ENCODE results near the gene KIF16B. TPM values are rescaled to one million over a fixed set of nuclear protein-coding genes. Genes with fewer than 3 reads are reported as not detected.

The KIF16B gene
- total RNA-seq, 2 experiments from 2014 or later: 3.2 to 3.4 TPM

GRCh38 chr20:16407251-16408067, 165.8 kb downstream of the KIF16B start:
- Mint-ChIP-seq H3K36me3 (ENCODE audit: low read depth) (no peaks in the 10 kb centered on the region), H3K9me3 (ENCODE audit: insufficient read depth) (no peaks in the 10 kb centered on the region), H3K4me1 (ENCODE audit: low read depth) (no peaks in the 10 kb centered on the region), H3K27ac (no peak overlapping the region), H3K27me3 (ENCODE audit: low read depth) (no peaks in the 10 kb centered on the region), H3K4me3 (no peak overlapping the region)
- DNase-seq: no peak
- POLR2A ChIA-PET: no interaction called here
- ATAC-seq: no peak
- CTCF ChIA-PET: no interaction called here

DNA sequence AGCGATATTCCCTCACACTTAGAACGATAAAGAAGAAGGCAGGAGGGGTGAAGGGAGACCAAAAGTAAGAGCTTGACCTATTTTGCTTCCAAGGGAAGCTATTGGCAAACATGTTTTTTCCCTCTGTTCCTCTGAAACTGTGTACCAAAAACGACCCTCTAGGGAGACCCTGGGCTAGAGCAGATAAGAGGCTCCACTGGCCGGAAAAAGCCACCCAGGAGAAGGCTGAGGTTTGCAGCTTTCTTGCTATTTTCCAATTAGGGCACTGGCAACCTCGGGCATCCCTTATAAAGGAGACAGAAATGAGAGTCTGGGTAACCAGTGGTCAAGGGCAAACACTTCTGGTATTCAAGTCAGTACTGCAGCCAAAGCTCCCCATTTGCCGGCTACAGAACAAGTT, 168.0 kb downstream of the KIF16B start:
- H3K27me3 Mint-ChIP-seq (ENCODE audit: low read depth): no peaks in the 10 kb centered on the region
- CTCF ChIA-PET: no interaction called here
- H3K4me1 Mint-ChIP-seq (ENCODE audit: low read depth): no peaks in the 10 kb centered on the region
- ATAC-seq (no peak), DNase-seq (no peak)
- no peak overlapping the region for H3K4me3 Mint-ChIP-seq
- POLR2A ChIA-PET: no interaction called here
- H3K9me3 Mint-ChIP-seq (ENCODE audit: insufficient read depth): no peaks in the 10 kb centered on the region
- H3K27ac Mint-ChIP-seq: no peak overlapping the region
- H3K36me3 Mint-ChIP-seq (ENCODE audit: low read depth): no peaks in the 10 kb centered on the region

DNA sequence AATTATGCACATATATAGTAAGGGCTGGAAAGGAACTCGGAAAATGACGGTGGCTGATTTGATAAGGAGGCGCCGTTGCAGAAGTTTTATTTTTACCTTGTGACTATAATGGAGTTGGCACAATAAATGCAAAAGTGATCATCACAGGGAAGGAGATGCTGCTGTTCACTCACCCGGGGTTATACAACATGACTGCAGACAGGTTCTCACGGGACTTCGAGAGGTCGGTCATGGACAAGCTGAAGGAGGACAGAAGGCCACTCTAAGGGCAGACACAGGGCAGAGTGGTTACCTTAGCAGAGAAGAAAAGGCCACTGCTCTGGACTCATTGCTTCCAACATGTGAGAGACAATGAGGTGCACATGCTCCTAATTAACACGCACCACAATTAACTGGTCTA, 168.6 kb downstream of the KIF16B start:
- Mint-ChIP-seq H3K4me3 (no peak overlapping the region), H3K27ac (no peak overlapping the region)
- CTCF ChIA-PET: no interaction called here

GRCh38 chr20:16404171-16404570, 169.1 kb downstream of the KIF16B start:
- Mint-ChIP-seq H3K36me3 (ENCODE audit: low read depth) (no peaks in the 10 kb centered on the region), H3K27ac (no peak overlapping the region), H3K4me3 (no peak overlapping the region), H3K4me1 (ENCODE audit: low read depth) (no peaks in the 10 kb centered on the region), H3K27me3 (ENCODE audit: low read depth) (no peaks in the 10 kb centered on the region), H3K9me3 (ENCODE audit: insufficient read depth) (no peaks in the 10 kb centered on the region)
- no peak for ATAC-seq
- POLR2A ChIA-PET: no interaction called here
- CTCF ChIA-PET: no interaction called here
- DNase-seq: no peak

More for the DNA sequence above, 168.6 kb downstream of the KIF16B start:
- ATAC-seq (no peak), DNase-seq (no peak)
- Mint-ChIP-seq H3K9me3 (ENCODE audit: insufficient read depth) (no peaks in the 10 kb centered on the region), H3K4me1 (ENCODE audit: low read depth) (no peaks in the 10 kb centered on the region), H3K27me3 (ENCODE audit: low read depth) (no peaks in the 10 kb centered on the region), H3K36me3 (ENCODE audit: low read depth) (no peaks in the 10 kb centered on the region)
- POLR2A ChIA-PET: no interaction called here

DNA sequence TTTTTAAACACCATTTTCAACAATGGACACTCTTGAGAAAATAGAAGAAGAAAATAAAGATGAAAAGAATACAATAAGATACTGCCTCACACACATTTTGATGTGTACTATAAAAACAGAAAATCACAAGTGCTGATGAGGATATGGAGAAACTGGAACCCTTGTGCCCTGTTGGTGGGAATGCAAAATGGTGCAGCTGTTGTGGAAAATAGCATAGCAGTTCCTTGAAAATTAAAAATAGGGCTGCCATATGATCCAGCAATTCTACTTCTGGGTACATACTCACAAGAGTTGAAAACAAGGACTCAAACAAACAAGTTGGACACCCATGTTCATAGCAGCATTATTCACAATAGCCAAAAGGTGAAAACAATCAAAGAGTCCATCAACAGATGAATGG, 173.0 kb downstream of the KIF16B start:
- Mint-ChIP-seq H3K4me1 (ENCODE audit: low read depth) (no peaks in the 10 kb centered on the region), H3K9me3 (ENCODE audit: insufficient read depth) (no peaks in the 10 kb centered on the region), H3K27ac (no peak overlapping the region), H3K27me3 (ENCODE audit: low read depth) (no peaks in the 10 kb centered on the region), H3K4me3 (no peak overlapping the region), H3K36me3 (ENCODE audit: low read depth) (no peaks in the 10 kb centered on the region)
- ChIA-PET POLR2A (no interaction called here), CTCF (interaction anchor here (0.8 kb wide), 1 partner anchor 357 kb away, joined by 3 read pairs; no protein-coding TSS in a partner anchor)
- ATAC-seq (no peak), DNase-seq (no peak)

DNA sequence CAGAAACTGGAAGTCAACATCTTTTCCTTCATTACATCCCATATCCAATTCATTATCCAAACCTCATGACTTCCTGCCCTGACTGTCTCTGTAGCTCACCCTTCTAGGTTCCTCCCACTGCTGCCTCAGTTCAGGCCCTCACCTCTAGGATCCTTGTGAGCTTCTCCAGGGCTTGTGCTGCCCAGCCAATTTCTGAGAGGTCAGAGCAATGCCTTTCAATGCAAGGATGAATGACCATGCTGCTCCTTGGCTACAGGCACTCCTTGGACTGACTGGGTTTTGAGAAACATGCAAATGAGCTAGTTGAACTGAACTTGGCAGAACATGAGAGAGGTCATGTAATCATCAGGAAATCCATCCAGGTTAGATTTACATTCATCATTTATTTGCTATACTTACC, 173.4 kb downstream of the KIF16B start:
- H3K27me3 Mint-ChIP-seq (ENCODE audit: low read depth): no peaks in the 10 kb centered on the region
- POLR2A ChIA-PET: no interaction called here
- H3K36me3 Mint-ChIP-seq (ENCODE audit: low read depth): no peaks in the 10 kb centered on the region
- DNase-seq (no peak), ATAC-seq (no peak)
- no peak overlapping the region for H3K4me3 Mint-ChIP-seq
- CTCF ChIA-PET: interaction anchor here (0.8 kb wide), 1 partner anchor 356 kb away, joined by 3 read pairs; no protein-coding TSS in a partner anchor
- H3K27ac Mint-ChIP-seq: no peak overlapping the region
- H3K9me3 Mint-ChIP-seq (ENCODE audit: insufficient read depth): no peaks in the 10 kb centered on the region
- H3K4me1 Mint-ChIP-seq (ENCODE audit: low read depth): no peaks in the 10 kb centered on the region

GRCh38 chr20:16397086-16397485, 176.2 kb downstream of the KIF16B start:
- no peak for ATAC-seq
- DNase-seq: no peak
- POLR2A ChIA-PET: no interaction called here

DNA sequence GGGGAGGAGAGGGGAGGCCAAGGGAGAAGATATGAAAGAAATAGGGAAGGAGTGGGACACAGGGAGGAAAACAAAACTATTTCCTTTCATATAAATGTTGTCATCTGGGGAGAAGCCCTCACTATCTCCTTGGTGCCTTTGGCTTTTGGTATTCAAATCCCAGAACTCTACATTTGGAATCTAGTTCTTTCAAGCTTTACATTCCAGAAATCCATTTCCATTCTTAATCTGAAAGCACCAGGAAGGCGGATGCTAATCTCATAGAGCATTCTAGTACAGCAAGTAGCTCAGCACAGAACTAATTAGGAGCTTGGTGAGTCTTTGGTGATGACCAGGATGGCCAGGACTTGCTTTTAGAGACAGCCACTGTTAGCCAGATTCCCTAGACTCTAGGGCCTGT, 177.9 kb downstream of the KIF16B start:
- H3K27ac Mint-ChIP-seq: no peak overlapping the region
- ATAC-seq (no peak), DNase-seq (no peak)
- CTCF ChIA-PET: no interaction called here
- H3K9me3 Mint-ChIP-seq (ENCODE audit: insufficient read depth): no peaks in the 10 kb centered on the region
- no peaks in the 10 kb centered on the region for H3K4me1 Mint-ChIP-seq (ENCODE audit: low read depth)
- no peaks in the 10 kb centered on the region for H3K27me3 Mint-ChIP-seq (ENCODE audit: low read depth)
- H3K36me3 Mint-ChIP-seq (ENCODE audit: low read depth): no peaks in the 10 kb centered on the region
- no peak overlapping the region for H3K4me3 Mint-ChIP-seq
- POLR2A ChIA-PET: no interaction called here

More at GRCh38 chr20:16397086-16397485, 176.2 kb downstream of the KIF16B start:
- H3K4me1 Mint-ChIP-seq (ENCODE audit: low read depth): no peaks in the 10 kb centered on the region
- H3K4me3 Mint-ChIP-seq: no peak overlapping the region
- no peak overlapping the region for H3K27ac Mint-ChIP-seq
- no peaks in the 10 kb centered on the region for H3K27me3 Mint-ChIP-seq (ENCODE audit: low read depth)
- CTCF ChIA-PET: no interaction called here
- H3K36me3 Mint-ChIP-seq (ENCODE audit: low read depth): no peaks in the 10 kb centered on the region
- H3K9me3 Mint-ChIP-seq (ENCODE audit: insufficient read depth): no peaks in the 10 kb centered on the region

DNA sequence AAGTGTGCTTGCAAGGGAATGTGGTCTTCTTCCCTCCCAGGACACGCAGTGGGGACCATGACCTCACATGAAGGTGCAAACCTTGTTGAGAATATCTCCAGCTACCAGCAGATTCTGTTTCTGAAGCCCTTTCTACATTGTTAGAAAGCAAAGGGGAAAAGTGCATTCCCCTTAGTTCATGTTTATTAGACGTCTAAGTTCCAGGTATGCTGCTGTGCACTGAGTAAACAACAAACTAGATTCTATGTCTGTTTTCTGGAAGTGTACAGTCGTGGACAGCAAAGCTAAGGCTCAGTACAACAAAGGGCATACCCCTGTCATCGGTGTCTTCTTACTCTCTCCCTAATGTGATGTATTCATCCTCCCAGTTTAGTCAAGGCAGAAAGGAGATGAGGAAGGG, 178.5 kb downstream of the KIF16B start:
- ChIA-PET CTCF (no interaction called here), POLR2A (no interaction called here)
- H3K9me3 Mint-ChIP-seq (ENCODE audit: insufficient read depth): no peaks in the 10 kb centered on the region
- ATAC-seq: no peak
- H3K4me3 Mint-ChIP-seq: no peak overlapping the region
- H3K27me3 Mint-ChIP-seq (ENCODE audit: low read depth): no peaks in the 10 kb centered on the region
- no peaks in the 10 kb centered on the region for H3K36me3 Mint-ChIP-seq (ENCODE audit: low read depth)
- no peak for DNase-seq
- no peaks in the 10 kb centered on the region for H3K4me1 Mint-ChIP-seq (ENCODE audit: low read depth)
- no peak overlapping the region for H3K27ac Mint-ChIP-seq

- Mint-ChIP-seq H3K4me1 (ENCODE audit: low read depth) (no peaks in the 10 kb centered on the region), H3K27me3 (ENCODE audit: low read depth) (no peaks in the 10 kb centered on the region), H3K4me3 (no peak overlapping the region), H3K27ac (no peak overlapping the region), H3K9me3 (ENCODE audit: insufficient read depth) (no peaks in the 10 kb centered on the region), H3K36me3 (ENCODE audit: low read depth) (no peaks in the 10 kb centered on the region)
- CTCF ChIA-PET: no interaction called here
- POLR2A ChIA-PET: no interaction called here
- ATAC-seq (no peak), DNase-seq (no peak)
Measured at GRCh38 chr20:16393836-16394235, 179.4 kb downstream of the KIF16B start.

- Mint-ChIP-seq H3K27me3 (ENCODE audit: low read depth) (no peaks in the 10 kb centered on the region), H3K4me1 (ENCODE audit: low read depth) (no peaks in the 10 kb centered on the region), H3K36me3 (ENCODE audit: low read depth) (no peaks in the 10 kb centered on the region), H3K27ac (no peak overlapping the region), H3K9me3 (ENCODE audit: insufficient read depth) (no peaks in the 10 kb centered on the region), H3K4me3 (no peak overlapping the region)
- no peak for ATAC-seq
- CTCF ChIA-PET: no interaction called here
- no peak for DNase-seq
- POLR2A ChIA-PET: no interaction called here
Measured at GRCh38 chr20:16393297-16393696, 180.0 kb downstream of the KIF16B start.

DNA sequence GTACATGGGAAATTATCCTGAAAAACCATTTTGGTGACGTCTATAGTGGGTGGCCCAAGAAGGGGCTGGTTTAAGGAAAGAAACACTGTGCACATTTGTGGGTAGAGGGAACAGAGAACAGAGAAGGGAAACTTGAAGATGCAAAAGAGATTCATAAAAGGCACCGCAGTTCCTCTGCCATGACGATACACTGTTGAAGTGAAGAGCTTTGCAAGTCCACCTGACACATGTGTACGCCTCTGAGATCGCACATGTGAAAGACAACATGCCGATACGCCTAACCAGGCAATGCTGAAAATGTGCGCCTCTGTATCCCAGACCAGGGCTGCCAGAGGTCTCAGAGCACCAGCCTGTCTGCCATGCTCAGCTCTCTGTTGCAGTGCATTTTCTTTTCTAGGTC, 180.9 kb downstream of the KIF16B start:
- DNase-seq (no peak), ATAC-seq (no peak)
- Mint-ChIP-seq H3K4me1 (ENCODE audit: low read depth) (no peaks in the 10 kb centered on the region), H3K27ac (no peak overlapping the region), H3K27me3 (ENCODE audit: low read depth) (no peaks in the 10 kb centered on the region), H3K36me3 (ENCODE audit: low read depth) (no peaks in the 10 kb centered on the region), H3K4me3 (no peak overlapping the region), H3K9me3 (ENCODE audit: insufficient read depth) (no peaks in the 10 kb centered on the region)
- CTCF ChIA-PET: no interaction called here
- POLR2A ChIA-PET: no interaction called here

DNA sequence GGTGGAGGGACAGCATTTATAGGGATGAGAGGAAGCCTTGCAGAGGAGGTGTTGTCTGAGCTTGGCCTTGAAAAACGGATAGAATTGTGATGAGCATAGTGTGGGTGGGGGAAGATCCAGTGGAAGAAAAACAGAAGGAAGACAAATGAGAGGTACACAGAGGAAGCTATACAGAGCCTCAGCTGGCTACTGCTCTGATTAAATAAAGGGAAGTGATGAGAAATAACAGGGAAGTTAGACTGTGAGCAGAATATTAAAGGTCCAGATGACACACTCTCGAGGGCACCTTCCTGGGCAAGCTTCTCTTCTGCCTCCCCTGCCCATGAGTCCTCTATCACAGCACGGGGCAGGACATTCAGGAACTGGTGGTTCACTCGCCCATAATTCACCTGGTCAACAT, 182.3 kb downstream of the KIF16B start:
- ATAC-seq (no peak), DNase-seq (no peak)
- Mint-ChIP-seq H3K4me3 (no peak overlapping the region), H3K36me3 (ENCODE audit: low read depth) (no peaks in the 10 kb centered on the region), H3K27me3 (ENCODE audit: low read depth) (no peaks in the 10 kb centered on the region), H3K27ac (no peak overlapping the region), H3K9me3 (ENCODE audit: insufficient read depth) (no peaks in the 10 kb centered on the region), H3K4me1 (ENCODE audit: low read depth) (no peaks in the 10 kb centered on the region)
- ChIA-PET CTCF (no interaction called here), POLR2A (no interaction called here)

Measured in activated CD8-positive, alpha-beta T cell treated with anti-CD3 and anti-CD28 coated beads, Interleukin-2, amount 10 ng/mL, durations not matched to agents 7 days and 5 days (primary cell).